ENCODE data around the gene CUBN. TPM values are rescaled to one million over a fixed set of nuclear protein-coding genes. Genes with fewer than 3 reads are reported as not detected.

Gene CUBN
- total and polyA plus RNA-seq, 9 of the 15 experiments (the other 6 are each of a cell fraction or from before 2014, with no cell fraction given) = 0.04 to 0.33 (median 0.09) TPM

GRCh38 chr10:17006631-17007417 is 122.8 kb downstream of the CUBN start (continued):
- TF ChIP-seq ZNF23 (CRISPR knock-in tag; IDR thresholded peaks at IDR 0.05) = no peak
- no peak for TF ChIP-seq ZNF41 (CRISPR knock-in tag; conservative IDR thresholded peaks at IDR 0.05)
- TF ChIP-seq CTBP1 (IDR thresholded peaks at IDR 0.05; ENCODE audit: borderline replicate concordance) = no peak
- no peak for TF ChIP-seq HNRNPH1 (optimal IDR thresholded peaks at IDR 0.05; ENCODE audit: low read depth, low read length)
- no peak for TF ChIP-seq FOSL1 (tag; conservative IDR thresholded peaks at IDR 0.05)
- no peak for TF ChIP-seq NCOA6 (IDR thresholded peaks at IDR 0.05)

- H3K27me3 ChIP-seq (ENCODE audit: control insufficient read depth in 2 of 2, insufficient read depth in 2 of 2, low read length in 2 of 2) = 0 out of 5 replicates have a peak, but pooled peaks cover 0 to 5% of the 10 kb centered on the region in 2 experiments
- no peak overlapping the region for H3K9ac ChIP-seq (ENCODE audit: insufficient read depth in 1 of 2, low read depth in 2 of 2, low read length in 2 of 2)
- ChIA-PET POLR2A (interaction anchor here (1.0 kb wide), 1 partner anchor 10 kb away, joined by 4 read pairs; no protein-coding TSS in a partner anchor), CTCF (ENCODE audit: low intra/inter-chr PET ratio) (no interaction called here)
- no peaks in the 10 kb centered on the region; a peak in 2 of 5 replicates for H3K4me1 ChIP-seq (replicated peaks in 1 of 2; ENCODE audit: control insufficient read depth in 2 of 2, insufficient read depth in 2 of 2, low read length in 2 of 2)
- no peak overlapping the region for H3K4me3 ChIP-seq
- H2AFZ ChIP-seq (ENCODE audit: low read depth, low read length) = no peak overlapping the region
- no TSS peak for BruUV-seq (replicated peaks)
- H3K27ac ChIP-seq (ENCODE audit: extremely low read depth, low read depth, low read length) = no peak overlapping the region
- H3K36me3 ChIP-seq (ENCODE audit: control insufficient read depth, insufficient read depth, low read length) = no peaks in the 10 kb centered on the region
- no peaks in the 10 kb centered on the region for H3K9me1 ChIP-seq (ENCODE audit: control insufficient read depth, insufficient read depth, low read length)
- H4K20me1 ChIP-seq (replicated peaks; ENCODE audit: control insufficient read depth, insufficient read depth, low read length) = no peaks in the 10 kb centered on the region
- DNase-seq (ENCODE audit: extremely low read depth in 1 of 4, low spot score in 3 of 4) = no peak
- intact Hi-C loops (cut with micrococcal nuclease) (no loop called here), in situ Hi-C loops (cut with MboI) (no loop called here)
- no peak for FAIRE-seq
- H3K79me2 ChIP-seq (ENCODE audit: control insufficient read depth, insufficient read depth, low read length) = no peaks in the 10 kb centered on the region
- H3K9me3 ChIP-seq (replicated peaks; ENCODE audit: control insufficient read depth, insufficient read depth, low read depth, low read length) = no peaks in the 10 kb centered on the region
- ATAC-seq = no peak
- no peak overlapping the region for H3K4me2 ChIP-seq (ENCODE audit: insufficient read depth, low read length)
- 53% methylated on average over 8 of the region's 8 CpGs for WGBS (ENCODE audit: insufficient coverage, low coverage, missing lambda C conversion rate)
- TF ChIP-seq CREB3 (tag; conservative IDR thresholded peaks at IDR 0.05; ENCODE audit: low read depth) = no peak
- no peak for TF ChIP-seq ZNF592 (IDR thresholded peaks at IDR 0.05)
- TF ChIP-seq GABPB2 (CRISPR knock-in tag; conservative IDR thresholded peaks at IDR 0.05) = no peak
- no peak for TF ChIP-seq SMARCE1 (IDR thresholded peaks at IDR 0.05)
- TF ChIP-seq XRCC4 (IDR thresholded peaks at IDR 0.05; ENCODE audit: extremely low read depth, insufficient read depth, insufficient read length) = no peak
- TF ChIP-seq SMARCB1 (IDR thresholded peaks at IDR 0.05; ENCODE audit: insufficient read length, low read depth) = no peak
- no peak for TF ChIP-seq MEIS2 (IDR thresholded peaks at IDR 0.05; ENCODE audit: partially characterized antibody)
- no peak for TF ChIP-seq FOXA3 (CRISPR knock-in tag; conservative IDR thresholded peaks at IDR 0.05 in 1 of 2, IDR thresholded peaks at IDR 0.05 in 1 of 2)
Measured at GRCh38 chr10:17005621-17006566, 123.7 kb downstream of the CUBN start.

Data from K562 (cell line).